ENCODE results near the gene ZNF92.
"Not testable (repeated sequence)": the region's sequence is repeated elsewhere in the genome, so short reads cannot be mapped to it uniquely, and the experiment has no call there.

ZNF92 gene

GRCh38 chr7:65373608-65374351 is at the start of gene ZNF92:
ZNF92 (plus strand) TSS chr7:65373855; CDS start chr7:65373998, 143 bp downstream.
- peak; percentile 99 for FAIRE-seq

- FAIRE-seq = no peak
Observed at GRCh38 chr7:65325793-65326432, 47.7 kb upstream of the ZNF92 start.

GRCh38 chr7:65338346-65338745 is 35.3 kb upstream of the ZNF92 start:
- FAIRE-seq = no peak

GRCh38 chr7:65339257-65339656 is 34.4 kb upstream of the ZNF92 start:
- no peak for FAIRE-seq

GRCh38 chr7:65342723-65343629 is 30.7 kb upstream of the ZNF92 start:
- FAIRE-seq = no peak

- FAIRE-seq = not testable (repeated sequence)
Observed at GRCh38 chr7:65344541-65344940, 29.1 kb upstream of the ZNF92 start.

GRCh38 chr7:65354263-65354662 is 19.4 kb upstream of the ZNF92 start:
- peak; percentile 75 for FAIRE-seq

GRCh38 chr7:65369843-65370242 is 3.8 kb upstream of the ZNF92 start:
- no peak for FAIRE-seq

GRCh38 chr7:65371468-65371867 is 2.2 kb upstream of the ZNF92 start:
- FAIRE-seq = no peak

- FAIRE-seq = no peak
Observed at GRCh38 chr7:65379318-65379717, 5.7 kb downstream of the ZNF92 start.

- no peak for FAIRE-seq
Observed at GRCh38 chr7:65381742-65382141, 8.1 kb downstream of the ZNF92 start.

- FAIRE-seq = no peak
Observed at GRCh38 chr7:65382452-65382851, 8.8 kb downstream of the ZNF92 start.

GRCh38 chr7:65387891-65388290 is 14.2 kb downstream of the ZNF92 start:
- no peak for FAIRE-seq

- no peak for FAIRE-seq
Observed at GRCh38 chr7:65390588-65390987, 16.9 kb downstream of the ZNF92 start.

- no peak for FAIRE-seq
Observed at GRCh38 chr7:65397730-65398142, 24.1 kb downstream of the ZNF92 start.

- not testable (repeated sequence) for FAIRE-seq
Observed at GRCh38 chr7:65398671-65399070, 25.0 kb downstream of the ZNF92 start.

GRCh38 chr7:65399101-65399500 is 25.4 kb downstream of the ZNF92 start:
- not testable (repeated sequence) for FAIRE-seq

- FAIRE-seq = no peak
Observed at GRCh38 chr7:65404020-65404419, 30.4 kb downstream of the ZNF92 start.

GRCh38 chr7:65406706-65407105 is 33.1 kb downstream of the ZNF92 start:
- not testable (repeated sequence) for FAIRE-seq

- no peak for FAIRE-seq
Observed at GRCh38 chr7:65409363-65409762, 35.7 kb downstream of the ZNF92 start.

- FAIRE-seq = no peak
Observed at GRCh38 chr7:65411249-65411648, 37.6 kb downstream of the ZNF92 start.

GRCh38 chr7:65422670-65423069 is 49.0 kb downstream of the ZNF92 start:
- no peak for FAIRE-seq

GRCh38 chr7:65423286-65423685 is 49.6 kb downstream of the ZNF92 start:
- FAIRE-seq = not testable (repeated sequence)

Data from G401.6 (cell line).